CD14-positive monocyte (primary cell): Measurements from ENCODE around the gene SLC2A1. TPM values are rescaled to one million over a fixed set of nuclear protein-coding genes. Genes with fewer than 3 reads are reported as not detected.

Experiments
- DNase-seq, 3 donors: peaks; one replicate each; pipeline ENCODE4 v3.0.0-alpha.2; 2011 to 2022
- H2AFZ ChIP-seq: 2 replicates; pipeline ENCODE4 v1.6.0; 2012; ENCODE audit warnings: mild to moderate bottlenecking, low read depth, low read length, inconsistent platforms; ENCODE audit not compliant: insufficient read depth, poor library complexity, severe bottlenecking
- H3K27ac ChIP-seq, 2 donors: 1 replicate in 1 of 2; 2 replicates in 1 of 2; pipeline ENCODE4 v1.5.1; 2012 to 2013; ENCODE audit warnings: low read length in 2 of 2, control low read depth in 1 of 2, inconsistent platforms in 1 of 2, low read depth in 1 of 2, mild to moderate bottlenecking in 1 of 2
- H3K27me3 ChIP-seq, 2 donors: one replicate each; pipeline versions ENCODE4 v1.6.0 to v1.6.1; 2011 to 2013; ENCODE audit warnings: low read length in 2 of 2; ENCODE audit not compliant: control insufficient read depth in 2 of 2, insufficient read depth in 2 of 2
- H3K36me3 ChIP-seq, 2 donors: replicated peaks in 1 of 2; 1 replicate in 1 of 2; 2 replicates in 1 of 2; pipeline versions ENCODE4 v1.5.1 to v1.6.1; 2012 to 2013; ENCODE audit warnings: low read length in 2 of 2, control low read depth in 1 of 2, inconsistent platforms in 1 of 2, mild to moderate bottlenecking in 1 of 2; ENCODE audit not compliant: insufficient read depth in 2 of 2, control insufficient read depth in 1 of 2
- H3K4me1 ChIP-seq, 2 donors: 1 replicate in 1 of 2; 2 replicates in 1 of 2; pipeline versions ENCODE4 v1.5.1 to v1.6.1; 2012 to 2013; ENCODE audit warnings: low read length in 2 of 2, control low read depth in 1 of 2, inconsistent platforms in 1 of 2, mild to moderate bottlenecking in 1 of 2, moderate library complexity in 1 of 2; ENCODE audit not compliant: insufficient read depth in 2 of 2, control insufficient read depth in 1 of 2
- H3K4me2 ChIP-seq: replicated peaks from 2 replicates; pipeline ENCODE3; 2012; ENCODE audit warnings: low read length, moderate library complexity, mild to moderate bottlenecking; ENCODE audit not compliant: poor library complexity, severe bottlenecking; ENCODE audit errors: extremely low read depth
- H3K4me3 ChIP-seq, 3 experiments: fragments of 200-600 bp in 1 of 3; sonication (generic) in 1 of 3; replicated peaks in 1 of 3; 1 replicate in 2 of 3; 2 replicates in 1 of 3; pipeline ENCODE4 v1.5.1; 2011 to 2013; ENCODE audit warnings: low read length in 3 of 3, mild to moderate bottlenecking in 3 of 3, control low read depth in 2 of 3, low read depth in 2 of 3, inconsistent platforms in 1 of 3, moderate library complexity in 1 of 3
- H3K79me2 ChIP-seq: 2 replicates; pipeline ENCODE4 v1.6.0; 2012; ENCODE audit warnings: mild to moderate bottlenecking, control low read depth, inconsistent platforms, low read length, moderate library complexity; ENCODE audit not compliant: insufficient read depth
- H3K9ac ChIP-seq: 2 replicates; pipeline ENCODE4 v1.6.0; 2017; ENCODE audit warnings: low read length, mild to moderate bottlenecking; ENCODE audit not compliant: insufficient read depth, poor library complexity, severe bottlenecking
- H3K9me3 ChIP-seq, 2 donors: replicated peaks in 1 of 2; 1 replicate in 1 of 2; 2 replicates in 1 of 2; pipeline versions ENCODE4 v1.5.1 to v1.6.1; 2012 to 2013; ENCODE audit warnings: low read length in 2 of 2, control low read depth in 1 of 2; ENCODE audit not compliant: control insufficient read depth in 1 of 2, insufficient read depth in 1 of 2
- H4K20me1 ChIP-seq: 2 replicates; pipeline ENCODE4 v1.6.0; 2012; ENCODE audit warnings: mild to moderate bottlenecking, low read length, control low read depth, moderate library complexity; ENCODE audit not compliant: insufficient read depth
- H3K27ac Mint-ChIP-seq, 7 donors: one replicate each; pipeline ENCODE4 v1.8.0; 2020; ENCODE audit warnings: mild to moderate bottlenecking in 7 of 7, mixed read lengths in 7 of 7, moderate library complexity in 6 of 7, inconsistent platforms in 2 of 7
- H3K27me3 Mint-ChIP-seq, 3 donors: one replicate each; pipeline ENCODE4 v1.8.0; 2021 to 2022; ENCODE audit warnings: low read depth in 3 of 3, mild to moderate bottlenecking in 3 of 3, mixed read lengths in 3 of 3, moderate library complexity in 3 of 3, inconsistent platforms in 1 of 3
- H3K36me3 Mint-ChIP-seq, 2 donors: one replicate each; pipeline ENCODE4 v1.8.0; 2020; ENCODE audit warnings: mixed read lengths in 2 of 2, inconsistent platforms in 1 of 2, mild to moderate bottlenecking in 1 of 2
- H3K4me1 Mint-ChIP-seq: one replicate; pipeline ENCODE4 v1.8.0; 2020; ENCODE audit warnings: mild to moderate bottlenecking, mixed read lengths
- H3K4me3 Mint-ChIP-seq, 2 donors: one replicate each; pipeline ENCODE4 v1.8.0; 2020; ENCODE audit warnings: mild to moderate bottlenecking in 2 of 2, mixed read lengths in 2 of 2, moderate library complexity in 1 of 2
- H3K9me3 Mint-ChIP-seq, 7 donors: one replicate each; pipeline ENCODE4 v1.8.0; 2020 to 2022; ENCODE audit warnings: mixed read lengths in 7 of 7, mild to moderate bottlenecking in 6 of 7, moderate library complexity in 6 of 7, inconsistent platforms in 2 of 7
- WGBS: methylation state at CpG from one replicate; pipeline ENCODE4 v1.1.5; 2013; ENCODE audit warnings: missing lambda C conversion rate; ENCODE audit not compliant: insufficient coverage; 5-methylcytosine and 5-hydroxymethylcytosine counted together
- intact Hi-C, 2 donors: fragments of 100-400 bp; cut with micrococcal nuclease; formaldehyde crosslinking; loops; one replicate each; pipeline versions ENCODE4 v1.15.0 to v1.15.1; 2023
- polyA plus RNA-seq, 3 donors: library from polyadenylated mRNA; depleted of rRNA in 1 of 3; unstranded in 2 of 3; stranded (reverse) in 1 of 3; fragments of 300-500 nt in 2 of 3; fragments of >200 nt in 1 of 3; fragmentation: Illumina TruSeq in 2 of 3; gene quantifications; 1 replicate in 2 of 3; 2 replicates in 1 of 3; pipeline ENCODE4 v1.2.3, GENCODE V29; 2012 to 2021
- TF ChIP-seq, protein P1 (sequence below): fragments of 200-600 bp; IDR thresholded peaks from one replicate; pipeline ENCODE4 v1.8.0; 2022; ENCODE audit warnings: antibody characterized with exemption, mild to moderate bottlenecking

Gene SLC2A1
- polyA plus RNA-seq, 3 donors = 0.56 to 5.0 (median 0.71) TPM

DNA sequence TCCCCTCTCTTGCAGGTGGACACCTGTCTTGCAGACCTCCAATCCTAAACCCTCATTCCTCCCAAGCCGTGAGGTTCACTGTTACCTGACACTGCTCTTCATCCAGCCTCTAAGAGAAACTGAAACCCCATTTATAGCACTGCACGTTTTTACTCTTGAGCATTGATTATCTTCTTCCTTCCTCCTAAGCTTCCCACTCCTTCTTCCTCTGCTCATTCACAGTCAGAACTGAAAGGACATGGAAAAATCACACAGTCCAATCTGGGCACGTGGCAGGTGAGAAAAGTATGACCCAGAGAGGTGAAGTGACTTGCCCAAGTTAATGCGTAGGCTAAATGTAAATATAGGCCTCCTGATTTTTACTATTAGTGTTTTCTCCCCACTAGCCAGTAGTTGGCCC lies 43.4 kb upstream of the SLC2A1 start:
- no peaks in the 10 kb centered on the region for H3K4me1 Mint-ChIP-seq
- 47% methylated on average over 2 of the region's 4 CpGs for WGBS
- peaks cover 0 to 4% of the 10 kb centered on the region in 2 donors for H3K27me3 ChIP-seq
- H3K4me1 ChIP-seq = no peaks in the 10 kb centered on the region
- H3K4me3 Mint-ChIP-seq = no peak overlapping the region
- TF ChIP-seq, protein P1, sequence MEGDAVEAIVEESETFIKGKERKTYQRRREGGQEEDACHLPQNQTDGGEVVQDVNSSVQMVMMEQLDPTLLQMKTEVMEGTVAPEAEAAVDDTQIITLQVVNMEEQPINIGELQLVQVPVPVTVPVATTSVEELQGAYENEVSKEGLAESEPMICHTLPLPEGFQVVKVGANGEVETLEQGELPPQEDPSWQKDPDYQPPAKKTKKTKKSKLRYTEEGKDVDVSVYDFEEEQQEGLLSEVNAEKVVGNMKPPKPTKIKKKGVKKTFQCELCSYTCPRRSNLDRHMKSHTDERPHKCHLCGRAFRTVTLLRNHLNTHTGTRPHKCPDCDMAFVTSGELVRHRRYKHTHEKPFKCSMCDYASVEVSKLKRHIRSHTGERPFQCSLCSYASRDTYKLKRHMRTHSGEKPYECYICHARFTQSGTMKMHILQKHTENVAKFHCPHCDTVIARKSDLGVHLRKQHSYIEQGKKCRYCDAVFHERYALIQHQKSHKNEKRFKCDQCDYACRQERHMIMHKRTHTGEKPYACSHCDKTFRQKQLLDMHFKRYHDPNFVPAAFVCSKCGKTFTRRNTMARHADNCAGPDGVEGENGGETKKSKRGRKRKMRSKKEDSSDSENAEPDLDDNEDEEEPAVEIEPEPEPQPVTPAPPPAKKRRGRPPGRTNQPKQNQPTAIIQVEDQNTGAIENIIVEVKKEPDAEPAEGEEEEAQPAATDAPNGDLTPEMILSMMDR = no peak
- intact Hi-C loops = no loop called here
- peaks cover 4 to 7% (median 4%) of the 10 kb centered on the region in 3 donors for H3K27me3 Mint-ChIP-seq
- H3K4me2 ChIP-seq = no peak overlapping the region
- H3K27ac Mint-ChIP-seq = no peak overlapping the region
- no peaks in the 10 kb centered on the region for H4K20me1 ChIP-seq
- no peaks in the 10 kb centered on the region for H3K9me3 ChIP-seq
- H3K9ac ChIP-seq = no peak overlapping the region
- no peak overlapping the region for H2AFZ ChIP-seq
- no peak overlapping the region for H3K27ac ChIP-seq
- no peaks in the 10 kb centered on the region for H3K36me3 ChIP-seq
- DNase-seq = no peak
- H3K4me3 ChIP-seq = no peak overlapping the region
- no peaks in the 10 kb centered on the region for H3K36me3 Mint-ChIP-seq
- H3K9me3 Mint-ChIP-seq = peaks cover 0 to 9% (median 0%) of the 10 kb centered on the region in 7 donors
- no peaks in the 10 kb centered on the region for H3K79me2 ChIP-seq

DNA sequence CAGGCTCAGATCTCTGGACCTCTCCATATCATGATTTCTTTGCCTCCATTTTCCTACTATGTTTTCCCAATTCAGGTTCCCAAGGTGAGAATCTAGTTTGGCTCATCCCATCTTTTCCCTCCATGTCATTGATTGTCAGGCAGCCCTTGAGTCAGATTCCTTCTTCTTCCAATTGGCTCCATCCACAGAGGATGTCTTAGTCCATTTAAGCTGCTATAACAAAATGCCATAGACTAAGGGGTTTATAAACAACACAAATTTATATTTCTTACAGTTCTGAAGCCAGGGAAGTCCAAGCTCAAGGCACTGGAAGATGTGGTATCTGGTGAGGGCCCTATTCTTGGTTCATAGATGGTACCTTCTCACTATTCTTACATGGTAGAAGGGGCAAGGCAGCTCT lies 42.8 kb upstream of the SLC2A1 start:
- intact Hi-C loops = no loop called here
- Mint-ChIP-seq H3K9me3 (peaks cover 0 to 4% (median 0%) of the 10 kb centered on the region in 7 donors), H3K4me1 (no peaks in the 10 kb centered on the region), H3K27me3 (peaks cover 0 to 3% (median 3%) of the 10 kb centered on the region in 3 donors), H3K27ac (no peak overlapping the region), H3K4me3 (no peak overlapping the region), H3K36me3 (no peaks in the 10 kb centered on the region)
- H3K9ac ChIP-seq = no peak overlapping the region
- H3K9me3 ChIP-seq = no peaks in the 10 kb centered on the region
- H3K79me2 ChIP-seq = no peaks in the 10 kb centered on the region
- H2AFZ ChIP-seq = no peak overlapping the region
- H4K20me1 ChIP-seq = no peaks in the 10 kb centered on the region
- no peak overlapping the region for H3K27ac ChIP-seq
- H3K4me3 ChIP-seq = no peak overlapping the region
- DNase-seq = no peak
- no peaks in the 10 kb centered on the region for H3K4me1 ChIP-seq
- H3K36me3 ChIP-seq = no peaks in the 10 kb centered on the region
- peaks cover 0 to 1% of the 10 kb centered on the region in 2 donors for H3K27me3 ChIP-seq
- H3K4me2 ChIP-seq = no peak overlapping the region
- TF ChIP-seq, protein P1 = no peak
